A549 (cell line): ENCODE results near the gene IPPK. TPM values are rescaled to one million over a fixed set of nuclear protein-coding genes. Genes with fewer than 3 reads are reported as not detected.

Experiments
- ATAC-seq, 2 experiments: fragments of 200-7000 bp in 1 of 2; fragments of >200 bp in 1 of 2; cut with Nextera tagmentation in 1 of 2; cut with Tn5 transposase in 1 of 2; 3 replicates each; pipeline versions ENCODE4 v1.8.0 to v1.9.1; 2018 to 2020; ENCODE audit warnings: mild to moderate bottlenecking in 1 of 2, moderate library complexity in 1 of 2
- CTCF ChIA-PET: fragments of 300-600 bp; sonication (Branson Sonifier 250); formaldehyde crosslinking; extraction: SDS; loops from one replicate; lab custom pipeline; 2021; ENCODE audit warnings: antibody characterized with exemption, inconsistent platforms; lab: Yijun Ruan, JAX
- POLR2A ChIA-PET: fragments of 350-600 bp; formaldehyde crosslinking; extraction: SDS; loops from one replicate; lab custom pipeline; 2021; ENCODE audit warnings: antibody characterized with exemption, inconsistent platforms; lab: Yijun Ruan, JAX
- DNase-seq, 2 experiments: peaks; one replicate each; pipeline versions ENCODE4 v3.0.0 to v3.0.0-alpha.2; 2011 to 2016; ENCODE audit warnings: low read depth in 1 of 2, low spot score in 1 of 2
- FAIRE-seq: peaks from 2 replicates; lab custom pipeline; 2011; peaks lifted over from hg19 to GRCh38; lab: Jason Lieb, UNC
- H3K27ac ChIP-seq, 2 experiments: fragments of >200 bp; sonication (Bioruptor Twin); formaldehyde crosslinking; 3 replicates each; pipeline ENCODE4 v1.5.1; 2016 to 2017
- H3K4me1 ChIP-seq: fragments of >200 bp; sonication (Bioruptor Twin); formaldehyde crosslinking; 3 replicates; pipeline ENCODE4 v1.6.1; 2016
- H3K4me2 ChIP-seq: fragments of >200 bp; sonication (Bioruptor Twin); formaldehyde crosslinking; 3 replicates; pipeline ENCODE4 v1.6.1; 2016
- H3K4me3 ChIP-seq: fragments of >200 bp; sonication (Bioruptor Twin); formaldehyde crosslinking; 3 replicates; pipeline ENCODE4 v1.5.1; 2016
- H3K9me3 ChIP-seq: fragments of >200 bp; sonication (Bioruptor Twin); formaldehyde crosslinking; 3 replicates; pipeline ENCODE4 v1.6.1; 2016
- CBX8 ChIP-seq: fragments of 200-600 bp; sonication (generic); IDR thresholded peaks from 2 replicates; pipeline ENCODE4 v1.6.1; 2016
- CHD4 ChIP-seq: fragments of 200-600 bp; sonication (generic); IDR thresholded peaks from 2 replicates; pipeline ENCODE4 v1.6.1; 2016; ENCODE audit warnings: antibody characterized with exemption, mild to moderate bottlenecking, borderline replicate concordance
- E2F6 ChIP-seq: IDR thresholded peaks from 2 replicates; pipeline ENCODE4 v1.6.1; 2012; ENCODE audit warnings: low read depth, borderline replicate concordance
- EHF ChIP-seq: fragments of 250-450 bp; sonication (Bioruptor Pico); IDR thresholded peaks from 2 replicates; pipeline ENCODE4 v1.5.0; 2020; ENCODE audit warnings: mild to moderate bottlenecking
- ESRRA ChIP-seq: fragments of 150-350 bp; IDR thresholded peaks from 2 replicates; pipeline ENCODE4 v1.6.1; 2014; ENCODE audit warnings: mild to moderate bottlenecking, low read length, borderline replicate concordance
- FOSL2 ChIP-seq, 2 experiments: fragments of 450-650 bp in 1 of 2; fragments of >200 bp in 1 of 2; sonication (Bioruptor Twin) in 1 of 2; formaldehyde crosslinking; IDR thresholded peaks; 2 replicates each; pipeline versions ENCODE4 v1.5.0 to v1.6.1; 2016 to 2020; ENCODE audit warnings: mild to moderate bottlenecking in 1 of 2, moderate library complexity in 1 of 2
- FOXS1 ChIP-seq: fragments of 250-450 bp; sonication (Bioruptor Pico); IDR thresholded peaks from 2 replicates; pipeline ENCODE4 v1.5.0; 2020; ENCODE audit warnings: mild to moderate bottlenecking, moderate library complexity
- GATA3 ChIP-seq: IDR thresholded peaks from 2 replicates; pipeline ENCODE4 v1.6.1; 2012; ENCODE audit warnings: borderline replicate concordance
- HDAC2 ChIP-seq: fragments of 200-600 bp; sonication (generic); IDR thresholded peaks from 2 replicates; pipeline ENCODE4 v1.6.1; 2016
- HES2 ChIP-seq: fragments of >200 bp; sonication (Bioruptor Twin); formaldehyde crosslinking; IDR thresholded peaks from 2 replicates; pipeline ENCODE4 v1.6.1; 2016
- HOXB13 ChIP-seq: fragments of 250-450 bp; sonication (Bioruptor Pico); IDR thresholded peaks from 2 replicates; pipeline ENCODE4 v1.5.0; 2020; ENCODE audit warnings: low read depth, mild to moderate bottlenecking, moderate library complexity
- KDM5A ChIP-seq: fragments of 200-600 bp; sonication (generic); IDR thresholded peaks from 2 replicates; pipeline ENCODE4 v1.6.1; 2016; ENCODE audit warnings: antibody characterized with exemption, mild to moderate bottlenecking
- MAFK ChIP-seq: fragments of 450-650 bp; IDR thresholded peaks from 2 replicates; pipeline ENCODE4 v1.6.1; 2014; ENCODE audit not compliant: partially characterized antibody
- MAX ChIP-seq: IDR thresholded peaks from 2 replicates; pipeline ENCODE4 v1.6.1; 2012
- NFE2L2 ChIP-seq: fragments of 150-350 bp; conservative IDR thresholded peaks from 2 replicates; pipeline ENCODE4 v1.6.1; 2014; ENCODE audit warnings: low read length
- NPAS2 ChIP-seq: fragments of 250-450 bp; sonication (Bioruptor Pico); IDR thresholded peaks from 2 replicates; pipeline ENCODE4 v1.8.0; 2022; ENCODE audit warnings: mild to moderate bottlenecking, moderate library complexity, borderline replicate concordance
- PHF8 ChIP-seq: fragments of 200-600 bp; sonication (generic); IDR thresholded peaks from 2 replicates; pipeline ENCODE4 v1.6.1; 2016; ENCODE audit warnings: low read depth, mild to moderate bottlenecking, antibody characterized with exemption, moderate library complexity, borderline replicate concordance
- RAD21 ChIP-seq, 2 experiments: fragments of >200 bp in 1 of 2; sonication (Bioruptor Twin) in 1 of 2; formaldehyde crosslinking in 1 of 2; IDR thresholded peaks in 1 of 2; conservative IDR thresholded peaks in 1 of 2; 2 replicates in 1 of 2; 3 replicates in 1 of 2; pipeline ENCODE4 v1.6.1; 2012 to 2018; ENCODE audit warnings: inconsistent platforms in 1 of 2
- TFCP2L1 ChIP-seq: fragments of 250-450 bp; sonication (Bioruptor Pico); IDR thresholded peaks from 2 replicates; pipeline ENCODE4 v1.5.0; 2021; ENCODE audit warnings: mild to moderate bottlenecking
- ZC3H11A ChIP-seq: fragments of 450-650 bp; IDR thresholded peaks from 2 replicates; pipeline ENCODE4 v1.6.1; 2014; ENCODE audit warnings: antibody characterized with exemption, mild to moderate bottlenecking
- ZFP36 ChIP-seq: fragments of 450-650 bp; IDR thresholded peaks from 2 replicates; pipeline ENCODE4 v1.6.1; 2014; ENCODE audit warnings: borderline replicate concordance; ENCODE audit not compliant: partially characterized antibody
- ZNF302 ChIP-seq: fragments of 250-450 bp; sonication (Bioruptor Pico); IDR thresholded peaks from 2 replicates; pipeline ENCODE4 v1.9.0; 2021; ENCODE audit warnings: inconsistent platforms, mild to moderate bottlenecking, moderate library complexity
- WGBS: methylation state at CpG from one replicate; pipeline ENCODE4 v1.1.6; 2017; ENCODE audit errors: missing lambda C conversion rate; 5-methylcytosine and 5-hydroxymethylcytosine counted together
- polyA plus RNA-seq, 4 experiments: library from polyadenylated mRNA; depleted of rRNA in 3 of 4; stranded (reverse); fragments of >200 nt; fragmentation: RNase III in 1 of 4; extraction: RNeasy Plus Mini Kit Qiagen cat#74134 plus additional on column Dnase treatment in 1 of 4; gene quantifications; 2 replicates in 3 of 4; 3 replicates in 1 of 4; pipeline ENCODE4 v1.2.3, GENCODE V29; 2011 to 2017

The IPPK gene
- polyA plus RNA-seq, 2 of the 4 experiments (the other 2 are of a cell fraction), result 12.2 to 20.0 TPM

- no peak for TF ChIP-seq ZNF302 (CRISPR knock-in tag)
- no peak for TF ChIP-seq HDAC2
- TF ChIP-seq PHF8, result no peak
Observed at GRCh38 chr9:92608241-92608908, 61.6 kb downstream of the IPPK start (continued).

GRCh38 chr9:92607773-92608172 lies 62.2 kb downstream of the IPPK start:
- TF ChIP-seq ZC3H11A, result no peak
- peak; percentile 15 for TF ChIP-seq MAFK
- ATAC-seq (no peak; a peak in 1 of 6 replicates), FAIRE-seq (no peak), DNase-seq (no peak)
- CTCF ChIA-PET, result interaction anchor here (0.7 to 2.1 kb wide), 4 partner anchors 13 to 471 kb away, joined by 3 to 6 read pairs (median 4); no protein-coding TSS in a partner anchor
- Histone ChIP-seq H3K4me3 (no peak overlapping the region), H3K4me1 (no peaks in the 10 kb centered on the region), H3K4me2 (no peak overlapping the region), H3K9me3 (no peaks in the 10 kb centered on the region), H3K27ac (no peak overlapping the region)
- POLR2A ChIA-PET, result no interaction called here
- WGBS, result 76% methylated on average over 4 of the region's 4 CpGs

GRCh38 chr9:92607088-92607487 lies 62.8 kb downstream of the IPPK start:
- no peak for FAIRE-seq
- CTCF ChIA-PET, result interaction anchor here (0.7 to 1.8 kb wide), 3 partner anchors 13 to 470 kb away, joined by 3 to 4 read pairs (median 4); no protein-coding TSS in a partner anchor
- WGBS, result 61% methylated on average over 2 of the region's 2 CpGs

GRCh38 chr9:92605224-92605623 lies 64.7 kb downstream of the IPPK start:
- CTCF ChIA-PET, result interaction anchor here (1.0 kb wide), 1 partner anchor 12 kb away, joined by 3 read pairs; no protein-coding TSS in a partner anchor
- 91% methylated on average over 5 of the region's 5 CpGs for WGBS
- FAIRE-seq, result no peak

More at GRCh38 chr9:92607088-92607487, 62.8 kb downstream of the IPPK start:
- DNase-seq, result no peak
- Histone ChIP-seq H3K27ac (no peak overlapping the region), H3K4me2 (no peak overlapping the region), H3K4me3 (no peak overlapping the region)
- POLR2A ChIA-PET, result no interaction called here
- TF ChIP-seq ZFP36 (no peak), NPAS2 (CRISPR knock-in tag) (no peak), RAD21 (conservative IDR thresholded peaks at IDR 0.05 in 1 of 2, IDR thresholded peaks at IDR 0.05 in 1 of 2) (no peak), PHF8 (no peak), CBX8 (no peak), EHF (CRISPR knock-in tag) (no peak), TFCP2L1 (CRISPR knock-in tag) (no peak), FOSL2 (IDR thresholded peaks at IDR 0.05) (no peak), FOSL2 (CRISPR knock-in tag; IDR thresholded peaks at IDR 0.05) (no peak), E2F6 (no peak), FOXS1 (CRISPR knock-in tag) (no peak), HOXB13 (CRISPR knock-in tag) (no peak), MAX (no peak)
- TF ChIP-seq, all 56 proteins: peak for 0
- ATAC-seq, result no peak
- Histone ChIP-seq H3K4me1 (no peaks in the 10 kb centered on the region), H3K9me3 (no peaks in the 10 kb centered on the region)

More at GRCh38 chr9:92605224-92605623, 64.7 kb downstream of the IPPK start:
- TF ChIP-seq E2F6 (no peak), HES2 (no peak), ZNF302 (CRISPR knock-in tag) (no peak), FOSL2 (IDR thresholded peaks at IDR 0.05) (no peak), FOSL2 (CRISPR knock-in tag; IDR thresholded peaks at IDR 0.05) (no peak), KDM5A (no peak), HDAC2 (no peak), NFE2L2 (no peak), MAFK (no peak), CHD4 (no peak), ZFP36 (no peak), GATA3 (no peak), ESRRA (no peak)
- POLR2A ChIA-PET, result no interaction called here
- Histone ChIP-seq H3K9me3 (no peaks in the 10 kb centered on the region), H3K4me1 (no peaks in the 10 kb centered on the region), H3K4me3 (no peak overlapping the region), H3K27ac (no peak overlapping the region), H3K4me2 (no peak overlapping the region)
- ATAC-seq, result no peak
- no peak for DNase-seq
